NAMALWA (cell line): Measurements from ENCODE around the gene OPA1.

Source experiments
- DNase-seq: peaks from one replicate; pipeline ENCODE4 v3.0.0-alpha.2; 2015; ENCODE audit warnings: low spot score

OPA1 gene

GRCh38 chr3:193655831-193656433, 62.9 kb downstream of the OPA1 start:
- DNase-seq: no peak

DNA sequence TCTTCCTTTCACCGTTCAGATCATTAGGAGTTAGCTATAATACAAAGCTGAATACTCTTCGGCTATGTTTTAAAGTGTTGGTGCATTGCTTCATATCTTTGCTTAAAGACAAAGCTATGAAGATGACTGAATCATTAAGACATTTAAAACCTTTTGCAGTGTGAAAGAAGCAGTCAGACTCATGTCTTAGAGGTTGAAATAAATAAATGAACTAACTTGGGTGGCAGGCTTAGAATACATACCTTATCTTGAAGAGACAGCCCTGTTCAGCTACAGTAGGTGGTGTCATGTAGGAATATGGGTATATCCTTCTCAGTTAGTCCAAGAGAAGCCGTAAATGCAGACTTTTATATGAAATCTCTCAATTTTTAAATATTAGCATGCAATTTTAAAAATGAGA, 63.4 kb downstream of the OPA1 start:
- no peak for DNase-seq

GRCh38 chr3:193656878-193657282, 63.9 kb downstream of the OPA1 start:
- DNase-seq: no peak

DNA sequence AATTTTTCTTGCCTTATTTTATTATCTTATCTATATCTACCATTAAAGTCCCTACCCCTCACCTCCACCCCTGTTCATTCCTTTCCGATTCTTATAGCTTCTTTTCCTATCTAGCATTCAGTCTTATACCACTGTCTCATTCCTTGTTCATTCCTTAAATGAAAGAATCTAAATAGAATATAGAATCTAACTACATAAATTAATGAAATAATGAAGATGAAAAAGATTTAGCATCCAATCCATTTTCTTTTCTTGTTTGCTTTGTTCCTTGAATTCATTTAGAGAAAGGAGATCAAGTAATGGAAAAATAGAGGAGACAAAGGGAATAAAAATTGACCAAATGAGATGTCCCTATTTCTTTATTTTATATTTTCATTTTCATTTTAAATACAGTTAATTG, 67.2 kb downstream of the OPA1 start:
- DNase-seq: no peak

DNA sequence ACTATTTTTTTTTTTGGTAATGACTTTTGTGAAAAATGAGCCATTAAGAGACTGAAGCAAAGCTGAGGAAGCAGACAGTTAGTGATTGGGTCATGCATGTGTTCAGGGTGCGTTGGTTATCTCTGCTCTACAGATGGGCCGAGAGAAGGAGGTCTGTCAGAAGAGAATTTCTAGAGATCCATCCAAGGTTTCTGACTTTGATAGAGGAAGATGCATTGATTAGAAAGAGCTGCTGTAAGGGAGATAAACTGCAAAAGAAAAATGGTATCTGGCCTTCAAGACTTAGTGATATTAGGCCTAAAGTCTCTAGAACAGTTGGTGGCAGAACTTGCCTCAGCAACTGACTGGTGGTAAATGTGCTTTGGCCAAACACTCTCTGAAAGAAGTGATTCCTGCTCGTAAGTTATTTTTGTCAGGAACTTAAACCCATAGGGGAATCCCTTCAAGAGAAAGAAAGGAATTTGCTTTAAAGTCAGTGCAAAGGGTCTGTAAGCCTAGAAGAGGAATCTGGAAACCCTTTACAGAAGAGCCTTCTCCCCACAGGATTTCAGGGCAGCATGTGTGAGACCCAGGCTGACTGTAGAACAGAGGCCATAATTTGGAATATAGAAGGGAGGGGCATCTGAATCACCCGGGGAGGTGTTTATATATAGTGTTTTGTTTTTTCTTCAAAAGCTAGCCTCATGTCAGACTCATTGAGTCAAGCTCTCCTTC, 67.8 kb downstream of the OPA1 start:
- DNase-seq: no peak

GRCh38 chr3:193662757-193663322, 69.8 kb downstream of the OPA1 start:
- no peak for DNase-seq

DNA sequence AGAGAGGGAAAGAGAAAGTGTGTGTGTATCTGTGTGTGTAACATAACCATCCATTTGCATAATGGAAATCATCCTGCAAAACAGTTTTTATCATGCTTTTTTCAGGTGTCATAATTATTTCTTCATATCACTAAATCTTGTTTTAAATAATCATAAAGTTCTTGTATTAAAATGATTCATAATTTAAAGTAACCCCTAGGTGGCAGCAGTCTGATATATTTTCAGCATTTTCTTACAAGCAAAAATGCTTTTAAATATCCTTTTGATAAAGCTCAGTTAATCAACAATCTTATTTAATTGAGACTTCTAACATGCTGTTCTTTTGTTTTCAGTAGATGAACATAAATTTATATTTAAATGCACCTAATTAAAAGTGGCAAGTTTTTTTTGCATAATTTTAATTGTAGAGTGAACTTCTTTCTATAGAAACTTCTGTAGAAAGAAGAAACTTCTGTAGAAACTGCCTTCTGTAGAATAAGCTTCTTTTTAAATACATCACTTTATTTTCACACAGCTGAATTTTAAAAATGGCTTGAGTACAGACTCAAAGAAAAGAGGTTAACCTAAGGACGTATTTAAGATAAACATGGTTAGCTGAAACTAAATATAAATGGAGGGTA, 72.5 kb downstream of the OPA1 start:
- DNase-seq: peak; percentile 62

- no peak for DNase-seq
Measured at GRCh38 chr3:193673845-193674244, 80.8 kb downstream of the OPA1 start.

- DNase-seq: no peak
Measured at GRCh38 chr3:193674714-193675113, 81.7 kb downstream of the OPA1 start.

DNA sequence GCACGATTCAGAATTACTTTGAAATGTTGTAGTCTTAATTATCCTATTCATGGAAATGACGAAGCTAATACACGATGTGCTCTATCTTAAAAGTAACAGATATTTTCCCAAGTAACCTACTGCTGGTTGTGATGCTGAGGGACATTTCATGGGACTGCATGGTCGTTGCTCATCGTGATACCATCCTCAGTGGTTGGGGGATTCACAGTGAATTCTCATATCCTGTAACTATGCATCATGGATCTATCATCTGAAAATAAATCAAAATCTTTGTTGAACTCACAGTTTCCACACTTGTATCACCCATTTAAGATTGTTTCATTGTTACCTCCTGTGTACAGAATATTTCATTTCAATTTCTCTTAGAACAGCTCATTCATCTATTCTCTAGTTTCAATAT, 84.7 kb downstream of the OPA1 start:
- DNase-seq: no peak

- DNase-seq: no peak
Measured at GRCh38 chr3:193680220-193680619, 87.2 kb downstream of the OPA1 start.

DNA sequence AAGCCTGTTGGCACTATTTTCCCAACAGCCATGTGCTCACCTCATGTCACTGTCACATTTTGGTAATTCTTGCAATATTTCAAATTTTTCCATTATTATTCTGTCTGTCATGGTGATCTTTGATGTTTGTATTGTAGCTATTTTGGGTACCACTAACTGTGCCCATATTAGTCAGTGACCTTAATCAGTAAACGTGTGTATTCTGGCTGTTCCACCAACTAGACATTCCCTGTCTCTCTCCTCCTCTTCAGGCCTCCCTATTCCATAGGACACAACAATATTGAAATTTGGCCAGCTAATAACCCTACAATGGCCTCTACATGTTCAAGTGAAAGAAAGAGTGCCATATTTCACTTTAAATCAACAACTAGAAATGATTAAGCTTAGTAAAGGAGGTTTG, 88.6 kb downstream of the OPA1 start:
- DNase-seq: no peak

DNA sequence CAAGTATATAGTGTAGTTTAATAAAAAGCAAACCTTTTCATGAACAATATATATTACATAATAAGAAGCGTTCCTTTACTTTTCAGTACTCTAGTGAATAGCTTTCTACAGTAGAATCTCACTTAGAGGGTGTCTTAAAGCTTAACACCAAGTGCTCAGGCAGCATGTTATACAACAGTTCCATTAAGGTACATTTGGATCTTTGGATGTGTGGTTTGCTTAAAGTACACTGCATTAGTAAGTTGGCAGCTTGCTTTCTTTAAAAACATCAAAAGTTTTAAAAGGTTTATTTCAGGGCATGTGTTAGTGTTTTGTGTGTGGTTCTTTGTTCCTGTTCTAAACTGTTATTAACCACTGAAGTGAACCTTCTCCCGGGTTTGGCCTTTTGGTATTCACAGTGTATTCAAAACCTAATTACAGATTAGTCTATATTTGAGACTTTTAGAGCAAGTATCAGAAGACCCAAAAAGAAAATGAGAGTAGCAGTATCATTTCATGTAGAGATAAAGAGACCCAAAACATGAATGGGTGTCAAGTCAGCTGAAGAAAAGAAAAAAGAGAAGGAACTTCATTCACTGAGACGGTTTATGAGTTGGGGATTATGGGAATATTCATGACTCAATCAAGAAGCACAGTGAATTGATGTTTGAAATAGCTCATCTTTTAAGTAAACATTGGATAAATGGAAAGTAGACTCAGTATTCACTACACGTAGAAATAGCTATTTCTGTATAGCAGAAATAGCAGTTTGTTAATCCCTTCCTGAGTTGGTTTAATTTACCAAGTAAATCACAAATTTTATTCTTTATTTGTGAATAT, 93.9 kb downstream of the OPA1 start:
- no peak for DNase-seq

- no peak for DNase-seq
Measured at GRCh38 chr3:193688834-193689714, 96.1 kb downstream of the OPA1 start.

DNA sequence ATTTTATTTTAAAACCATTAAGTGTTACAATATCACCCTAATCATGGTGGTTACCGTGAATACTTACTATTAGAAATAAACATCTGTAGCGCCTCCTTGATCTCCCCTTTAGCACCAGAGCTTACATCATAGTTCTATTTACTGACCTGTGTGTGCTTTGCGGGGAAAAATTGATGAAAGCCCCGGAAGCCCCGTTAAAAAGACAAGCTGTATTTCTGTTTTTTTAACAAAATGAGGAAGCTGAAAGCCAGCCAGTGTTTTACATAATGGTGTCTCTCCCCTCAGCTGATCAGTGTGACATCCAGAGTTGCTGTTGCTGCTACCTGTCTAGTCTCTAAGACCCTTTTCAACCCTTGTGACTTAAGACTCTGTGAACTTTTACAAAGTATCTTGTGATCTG, 100.8 kb downstream of the OPA1 start:
- DNase-seq: peak; percentile 89

- DNase-seq: peak; percentile 21
Measured at GRCh38 chr3:193701953-193702635, 109.1 kb downstream of the OPA1 start.

DNA sequence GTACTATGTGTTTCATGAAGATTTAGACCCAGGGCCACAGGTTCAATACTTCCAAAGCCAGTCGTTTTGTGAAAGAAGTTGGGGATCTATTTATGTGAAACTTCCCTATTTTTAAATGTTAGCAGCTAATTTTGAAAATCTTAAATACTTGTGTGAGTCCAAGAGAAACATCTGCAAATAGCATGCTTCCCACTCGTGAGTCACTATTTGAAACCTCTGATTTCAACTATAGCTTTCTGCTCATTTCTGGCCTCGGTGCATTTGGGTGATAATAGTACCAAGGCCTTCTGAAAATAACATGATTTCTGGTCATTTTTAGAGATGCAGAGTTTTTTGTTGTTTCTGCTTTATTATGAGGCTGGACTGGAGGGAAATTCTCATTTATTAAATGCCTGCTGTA, 110.0 kb downstream of the OPA1 start:
- DNase-seq: no peak

- no peak for DNase-seq
Measured at GRCh38 chr3:193704431-193704830, 111.4 kb downstream of the OPA1 start.

GRCh38 chr3:193708270-193708669, 115.3 kb downstream of the OPA1 start:
- DNase-seq: no peak

GRCh38 chr3:193710286-193711165, 117.5 kb downstream of the OPA1 start:
- DNase-seq: no peak
